Skeletal muscle satellite cell (primary cell): ENCODE results near the gene SEMG2.

Source experiments
- H3K27me3 ChIP-seq: 2 replicates; pipeline ENCODE4 v1.7.0; 2013; ENCODE audit warnings: low read length; ENCODE audit not compliant: control insufficient read depth, insufficient read depth
- H3K36me3 ChIP-seq: 2 replicates; pipeline ENCODE4 v1.7.0; 2013; ENCODE audit warnings: mild to moderate bottlenecking, control low read depth, low read length; ENCODE audit not compliant: insufficient read depth
- H3K4me1 ChIP-seq: 2 replicates; pipeline ENCODE4 v1.7.0; 2013; ENCODE audit warnings: low read length; ENCODE audit not compliant: control insufficient read depth, insufficient read depth
- H3K4me2 ChIP-seq: 2 replicates; pipeline ENCODE4 v1.7.0; 2013; ENCODE audit warnings: mild to moderate bottlenecking, low read length
- H3K4me3 ChIP-seq: 2 replicates; pipeline ENCODE4 v1.7.0; 2013; ENCODE audit warnings: low read length
- H3K9ac ChIP-seq: 2 replicates; pipeline ENCODE4 v1.7.0; 2013; ENCODE audit warnings: mild to moderate bottlenecking, low read depth, low read length, moderate library complexity
- H3K9me3 ChIP-seq: replicated peaks from 2 replicates; pipeline ENCODE4 v1.7.0; 2013; ENCODE audit warnings: mild to moderate bottlenecking, control low read depth, low read length

The SEMG2 gene

GRCh38 chr20:45235995-45236394 is 14.8 kb downstream of the SEMG2 start:
- Histone ChIP-seq H3K9ac (no peak overlapping the region), H3K9me3 (no peaks in the 10 kb centered on the region), H3K4me2 (no peak overlapping the region), H3K36me3 (no peaks in the 10 kb centered on the region), H3K27me3 (peaks cover 36% of the 10 kb centered on the region), H3K4me1 (no peaks in the 10 kb centered on the region), H3K4me3 (no peak overlapping the region)

GRCh38 chr20:45238139-45238538 is 17.0 kb downstream of the SEMG2 start:
- Histone ChIP-seq H3K9ac (no peak overlapping the region), H3K4me3 (no peak overlapping the region), H3K36me3 (no peaks in the 10 kb centered on the region), H3K9me3 (no peaks in the 10 kb centered on the region), H3K4me1 (no peaks in the 10 kb centered on the region), H3K27me3 (peaks cover 27% of the 10 kb centered on the region), H3K4me2 (no peak overlapping the region)

GRCh38 chr20:45246109-45246508 is 24.9 kb downstream of the SEMG2 start:
- peaks cover 72% of the 10 kb centered on the region for H3K27me3 ChIP-seq
- no peaks in the 10 kb centered on the region for H3K36me3 ChIP-seq
- H3K4me3 ChIP-seq: no peak overlapping the region
- H3K9me3 ChIP-seq: no peaks in the 10 kb centered on the region
- no peak overlapping the region for H3K4me2 ChIP-seq
- no peaks in the 10 kb centered on the region for H3K4me1 ChIP-seq
- no peak overlapping the region for H3K9ac ChIP-seq

- H3K27me3 ChIP-seq: peaks cover 85% of the 10 kb centered on the region
These were observed 26.7 kb downstream of the SEMG2 start for GRCh38 chr20:45247865-45248264.

GRCh38 chr20:45248609-45249008 is 27.4 kb downstream of the SEMG2 start:
- Histone ChIP-seq H3K9ac (no peak overlapping the region), H3K4me1 (no peaks in the 10 kb centered on the region), H3K9me3 (no peaks in the 10 kb centered on the region), H3K4me3 (no peak overlapping the region), H3K27me3 (peaks cover 87% of the 10 kb centered on the region), H3K36me3 (no peaks in the 10 kb centered on the region), H3K4me2 (no peak overlapping the region)

More at GRCh38 chr20:45247865-45248264, 26.7 kb downstream of the SEMG2 start:
- Histone ChIP-seq H3K4me1 (no peaks in the 10 kb centered on the region), H3K4me2 (no peak overlapping the region), H3K4me3 (no peak overlapping the region), H3K9me3 (no peaks in the 10 kb centered on the region), H3K36me3 (no peaks in the 10 kb centered on the region), H3K9ac (no peak overlapping the region)

GRCh38 chr20:45251884-45252560 is 30.8 kb downstream of the SEMG2 start:
- H3K4me1 ChIP-seq: peaks cover 5% of the 10 kb centered on the region
- no peaks in the 10 kb centered on the region for H3K36me3 ChIP-seq
- H3K9me3 ChIP-seq: no peaks in the 10 kb centered on the region
- no peak overlapping the region for H3K9ac ChIP-seq
- peaks cover 77% of the 10 kb centered on the region for H3K27me3 ChIP-seq
- no peak overlapping the region for H3K4me3 ChIP-seq
- H3K4me2 ChIP-seq: no peak overlapping the region

GRCh38 chr20:45253261-45253660 is 32.1 kb downstream of the SEMG2 start:
- no peak overlapping the region for H3K4me2 ChIP-seq
- no peaks in the 10 kb centered on the region for H3K36me3 ChIP-seq
- H3K4me3 ChIP-seq: no peak overlapping the region
- H3K9me3 ChIP-seq: no peaks in the 10 kb centered on the region
- peaks cover 67% of the 10 kb centered on the region for H3K27me3 ChIP-seq
- H3K4me1 ChIP-seq: peaks cover 5% of the 10 kb centered on the region
- H3K9ac ChIP-seq: no peak overlapping the region

- Histone ChIP-seq H3K4me1 (peaks cover 5% of the 10 kb centered on the region), H3K36me3 (no peaks in the 10 kb centered on the region), H3K9ac (no peak within 1 kb of the TSS), H3K9me3 (no peaks in the 10 kb centered on the region), H3K27me3 (peaks cover 73% of the 10 kb centered on the region), H3K4me3 (no peak within 1 kb of the TSS), H3K4me2 (no peak within 1 kb of the TSS)
These were observed 33.5 kb downstream of the SEMG2 start, which contains the start of gene SLPI for GRCh38 chr20:45254383-45255262. Gene SLPI, minus strand, starts transcription at chr20:45254564. Its CDS starts 21 bp downstream, at chr20:45254543.

- peaks cover 73% of the 10 kb centered on the region for H3K27me3 ChIP-seq
- H3K4me3 ChIP-seq: no peak overlapping the region
- no peaks in the 10 kb centered on the region for H3K9me3 ChIP-seq
These were observed 36.0 kb downstream of the SEMG2 start for GRCh38 chr20:45257161-45257560.

GRCh38 chr20:45257711-45258110 is 36.5 kb downstream of the SEMG2 start:
- H3K36me3 ChIP-seq: no peaks in the 10 kb centered on the region
- H3K9me3 ChIP-seq: no peaks in the 10 kb centered on the region
- no peak overlapping the region for H3K4me2 ChIP-seq
- H3K27me3 ChIP-seq: peaks cover 74% of the 10 kb centered on the region
- H3K9ac ChIP-seq: no peak overlapping the region
- H3K4me1 ChIP-seq: peaks cover 5% of the 10 kb centered on the region
- no peak overlapping the region for H3K4me3 ChIP-seq

More at GRCh38 chr20:45257161-45257560, 36.0 kb downstream of the SEMG2 start:
- H3K4me1 ChIP-seq: peaks cover 5% of the 10 kb centered on the region
- no peak overlapping the region for H3K4me2 ChIP-seq
- no peaks in the 10 kb centered on the region for H3K36me3 ChIP-seq
- no peak overlapping the region for H3K9ac ChIP-seq

- Histone ChIP-seq H3K9ac (no peak overlapping the region), H3K36me3 (no peaks in the 10 kb centered on the region), H3K9me3 (no peaks in the 10 kb centered on the region), H3K4me1 (peaks cover 5% of the 10 kb centered on the region), H3K4me2 (no peak overlapping the region), H3K4me3 (no peak overlapping the region), H3K27me3 (peaks cover 74% of the 10 kb centered on the region)
These were observed 37.1 kb downstream of the SEMG2 start for GRCh38 chr20:45258259-45258658.
